ENCODE data around the gene STUM.

Gene STUM

GRCh38 chr1:226534098-226534497 is 14.5 kb upstream of the STUM start:
- no peak for DNase-seq

DNA sequence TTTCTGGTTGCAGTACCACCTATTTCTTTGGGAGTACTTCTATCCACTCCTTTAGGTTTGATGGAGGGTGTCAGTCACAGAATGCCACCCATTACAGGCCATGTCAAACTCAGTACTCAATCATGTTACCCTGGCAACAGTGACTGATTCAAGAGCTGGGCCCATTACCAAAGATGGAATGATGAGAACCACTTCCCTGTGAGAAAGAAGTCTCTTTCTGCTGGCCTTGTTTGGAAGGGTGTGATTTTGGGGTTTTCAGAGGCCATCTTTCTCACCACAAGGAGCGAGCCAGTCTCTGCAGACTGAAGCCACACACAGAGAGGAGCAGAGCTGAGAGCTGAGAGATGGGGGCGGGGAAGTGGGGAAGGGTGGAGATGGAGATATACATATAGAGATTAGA is 13.9 kb upstream of the STUM start:
- DNase-seq, result no peak

- DNase-seq, result no peak
These were observed 12.9 kb upstream of the STUM start for GRCh38 chr1:226535666-226536065.

- DNase-seq, result no peak
These were observed 7.3 kb upstream of the STUM start for GRCh38 chr1:226541231-226541630.

DNA sequence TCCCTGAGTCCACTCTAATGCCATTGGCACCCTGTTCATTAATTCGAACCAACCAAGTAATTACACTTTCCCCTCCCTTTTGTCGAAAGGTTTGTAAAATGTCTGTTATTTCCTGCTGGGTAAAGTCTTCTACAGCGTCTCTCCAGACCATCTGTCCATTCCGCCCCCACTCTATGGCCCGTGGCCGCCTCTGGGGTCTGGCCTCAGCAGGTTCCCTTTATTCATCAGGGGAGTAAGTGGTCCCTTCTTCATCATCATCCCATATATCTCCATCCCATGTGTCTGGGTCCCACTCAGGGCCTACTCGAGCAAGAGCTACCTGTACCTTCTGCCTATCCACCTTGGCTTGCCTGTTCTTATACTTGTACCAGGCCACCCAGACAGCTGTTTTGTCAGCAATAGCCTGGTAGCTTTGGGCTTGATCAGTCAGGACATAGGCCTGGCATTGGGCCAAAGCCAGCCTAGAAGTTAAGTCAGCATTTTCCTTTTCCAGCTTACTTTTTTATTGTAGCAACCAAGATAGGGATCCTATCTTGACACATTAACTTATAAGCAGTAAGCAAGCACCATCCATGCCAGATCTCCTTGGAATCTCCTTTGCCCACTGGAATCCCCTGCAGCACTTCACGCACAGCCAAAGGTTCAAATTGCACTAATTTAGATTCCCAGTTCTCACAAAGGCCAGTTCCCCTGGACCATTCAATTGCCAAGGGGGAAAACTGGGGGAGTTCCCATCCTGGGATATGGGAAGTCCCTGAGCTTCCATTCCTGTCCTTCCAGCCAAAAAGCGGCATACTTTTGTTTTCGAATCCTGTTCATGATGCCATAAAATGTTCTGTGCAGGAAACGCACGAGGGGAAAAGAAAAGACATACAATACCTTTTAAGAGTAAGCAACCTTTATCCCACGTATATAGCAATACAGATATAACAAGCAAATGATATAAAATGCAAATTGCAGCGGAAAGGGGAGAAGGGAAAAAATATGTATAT is 6.6 kb upstream of the STUM start:
- no peak for DNase-seq

GRCh38 chr1:226542623-226543103 is 5.9 kb upstream of the STUM start:
- no peak for DNase-seq

DNA sequence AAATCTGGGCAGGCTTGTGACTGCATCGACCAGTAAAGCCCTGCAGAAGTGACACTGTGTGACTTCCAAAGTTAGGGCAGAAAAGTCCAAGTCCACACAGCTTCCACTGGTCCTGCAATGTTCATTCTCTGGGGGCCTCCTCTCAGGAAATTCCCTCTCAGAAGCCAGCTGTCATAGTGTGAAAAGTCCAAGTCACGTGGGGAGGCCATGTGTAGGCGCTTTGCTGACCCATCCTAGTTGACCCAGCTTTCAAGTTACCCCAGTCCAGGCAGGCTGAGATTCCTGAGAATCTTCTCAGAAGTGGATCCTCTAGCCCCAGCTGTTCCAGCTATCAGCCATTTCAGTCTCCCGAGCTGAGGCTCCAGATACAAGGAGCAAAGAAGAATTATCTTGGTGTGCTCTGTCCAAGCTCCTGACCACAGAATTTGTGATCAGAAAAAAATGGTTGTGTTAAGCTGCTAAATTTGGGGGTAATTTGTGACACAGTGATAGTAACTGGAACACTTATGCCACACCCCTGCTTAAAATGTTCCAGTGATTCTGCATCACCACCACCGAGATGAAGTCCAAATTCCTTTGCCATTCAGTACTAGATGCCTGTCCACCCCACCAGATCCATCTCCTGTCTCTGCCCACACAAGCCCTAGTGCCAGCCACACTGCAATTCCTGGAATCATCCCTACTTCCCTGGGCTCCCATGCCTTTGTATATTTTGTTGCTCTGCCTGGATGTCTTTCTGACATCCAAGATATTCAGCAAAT is 2.5 kb upstream of the STUM start:
- no peak for DNase-seq

DNA sequence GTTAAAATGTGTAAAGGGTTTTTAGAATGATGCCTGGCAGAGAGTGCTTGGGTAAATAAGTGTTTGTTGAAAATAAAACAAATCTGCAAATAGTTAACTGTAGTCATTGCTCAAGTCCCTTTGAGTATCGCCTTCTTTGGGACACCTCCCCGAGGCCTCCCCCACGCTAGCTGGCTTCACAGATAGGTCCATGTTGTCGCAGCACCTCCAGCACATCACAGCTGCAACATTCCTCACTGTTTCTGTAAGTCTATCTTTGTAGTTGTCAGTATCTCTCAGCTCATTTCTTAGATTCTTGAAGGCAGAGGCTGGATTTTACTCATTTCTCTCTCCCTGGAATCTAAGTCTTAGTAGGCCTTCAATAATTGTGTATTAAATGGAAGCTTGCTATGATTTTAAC is 1.6 kb upstream of the STUM start:
- DNase-seq, result no peak

DNA sequence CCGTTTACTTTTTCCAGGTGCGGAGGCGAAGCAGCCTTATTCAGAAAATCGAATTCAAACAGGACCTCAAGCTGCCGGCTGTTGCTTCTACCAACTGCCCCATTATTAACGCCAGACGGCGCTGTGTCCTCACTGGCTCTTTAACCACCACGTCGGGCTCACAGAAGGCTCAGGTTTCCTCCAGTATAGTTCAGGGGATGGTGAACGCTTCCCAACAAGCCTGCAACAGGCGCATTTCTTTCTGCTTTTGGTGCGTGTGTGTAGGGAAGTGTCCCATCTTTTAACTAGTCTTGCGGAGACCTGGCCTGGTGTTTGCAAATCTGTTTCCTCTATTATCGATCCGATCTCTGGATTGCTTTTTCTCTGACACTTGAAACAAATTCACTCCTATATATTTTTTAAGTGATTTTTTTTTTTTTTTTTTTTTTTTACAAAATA is 791 bp upstream of the STUM start:
- DNase-seq, result peak; percentile 8

DNA sequence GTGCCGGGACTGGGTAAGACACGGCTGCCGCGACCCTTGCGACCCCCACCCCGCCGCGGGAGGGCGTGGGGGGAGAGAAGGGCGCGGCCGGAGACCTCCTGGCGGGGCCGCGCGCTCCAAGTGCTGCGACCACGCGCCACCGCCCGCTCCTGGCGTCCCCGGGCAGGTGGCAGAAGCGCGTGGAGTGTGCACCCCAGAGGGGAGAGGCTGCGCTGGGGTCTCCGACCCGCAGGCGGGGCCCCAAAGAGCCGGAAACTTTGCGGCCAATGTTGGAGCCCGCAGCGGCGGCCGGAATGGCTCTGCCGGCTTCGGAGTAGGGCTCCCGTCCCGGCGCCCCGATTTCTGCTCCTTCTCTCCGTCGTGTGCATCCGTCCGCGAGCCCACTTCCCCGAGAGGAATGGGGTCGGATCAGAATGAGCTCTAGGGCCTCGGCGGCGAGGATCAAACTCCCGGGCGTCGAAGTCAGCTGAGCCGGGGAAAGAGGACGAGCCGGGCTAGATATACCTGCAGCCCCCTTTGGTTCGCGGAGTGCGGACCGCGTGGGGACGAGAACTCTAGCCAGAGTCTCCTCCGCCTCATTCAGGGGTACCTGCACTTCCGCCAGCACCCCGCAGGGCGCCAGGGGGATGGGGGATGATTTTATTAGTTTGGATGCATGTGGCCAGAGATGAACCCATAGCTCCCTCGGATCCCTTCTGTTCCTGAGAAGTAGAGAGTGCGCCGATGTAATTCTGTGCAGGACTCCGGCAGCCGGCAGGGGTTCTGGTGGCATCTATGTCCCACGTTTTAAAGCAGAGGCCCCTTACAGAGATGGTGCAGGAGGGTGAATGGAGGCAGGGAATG is 751 bp downstream of the STUM start:
- DNase-seq, result no peak

DNA sequence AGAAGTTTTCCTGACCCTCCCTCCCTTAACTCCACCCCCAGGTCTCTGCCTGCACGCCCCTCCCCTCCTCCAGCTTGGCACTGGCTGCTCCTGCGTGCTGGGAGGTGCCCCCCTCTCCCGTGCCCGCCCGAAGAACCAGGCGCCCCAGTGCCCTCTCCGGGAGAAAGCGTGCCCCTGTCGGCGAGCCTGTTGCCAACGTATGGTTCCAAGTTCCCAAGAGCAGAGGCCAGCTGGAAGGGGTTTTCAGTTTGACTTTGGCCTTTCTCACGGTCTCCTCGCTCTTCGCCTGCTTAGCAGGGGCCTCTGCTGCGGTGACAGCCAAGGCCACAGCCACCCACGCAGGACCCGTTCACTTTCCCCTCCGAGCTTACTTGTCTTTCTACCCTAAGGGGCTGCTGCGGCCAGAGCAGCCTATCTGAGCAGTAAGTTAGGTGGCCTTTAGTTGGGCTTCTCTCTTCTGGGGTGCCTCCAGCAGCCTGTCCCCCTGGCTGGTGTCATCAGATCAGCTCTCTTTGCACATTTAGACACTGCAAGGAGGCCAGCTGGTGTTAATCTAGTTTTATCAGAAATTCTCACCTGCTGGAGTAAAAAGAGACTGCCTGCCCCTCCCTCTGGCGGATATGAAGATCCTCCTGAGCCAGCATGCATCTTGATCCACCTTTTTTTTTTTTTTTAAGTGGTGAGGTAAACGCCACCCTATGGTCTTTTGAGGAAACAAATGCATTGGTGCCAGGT is 1.5 kb downstream of the STUM start:
- no peak for DNase-seq

DNA sequence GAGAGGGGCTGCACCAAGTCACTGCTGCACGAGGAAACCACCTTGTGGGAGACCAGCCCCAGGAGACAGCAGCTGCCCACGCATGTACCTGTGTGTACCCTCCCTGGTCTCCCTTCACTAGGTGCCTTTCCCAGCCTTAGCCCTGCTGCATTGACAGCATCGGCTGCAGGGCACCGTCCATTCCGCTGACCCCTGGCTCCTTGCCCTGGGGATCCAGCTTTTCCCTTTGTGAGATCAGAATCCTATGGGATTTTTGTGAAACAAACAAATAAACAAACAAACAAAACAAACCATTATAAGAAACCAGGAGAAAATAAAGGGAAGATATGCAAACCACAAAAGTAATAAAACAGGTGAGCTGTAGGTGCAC is 2.1 kb downstream of the STUM start:
- no peak for DNase-seq

- no peak for DNase-seq
These were observed 2.7 kb downstream of the STUM start for GRCh38 chr1:226551299-226551698.

GRCh38 chr1:226552061-226552460 is 3.5 kb downstream of the STUM start:
- DNase-seq, result no peak

DNA sequence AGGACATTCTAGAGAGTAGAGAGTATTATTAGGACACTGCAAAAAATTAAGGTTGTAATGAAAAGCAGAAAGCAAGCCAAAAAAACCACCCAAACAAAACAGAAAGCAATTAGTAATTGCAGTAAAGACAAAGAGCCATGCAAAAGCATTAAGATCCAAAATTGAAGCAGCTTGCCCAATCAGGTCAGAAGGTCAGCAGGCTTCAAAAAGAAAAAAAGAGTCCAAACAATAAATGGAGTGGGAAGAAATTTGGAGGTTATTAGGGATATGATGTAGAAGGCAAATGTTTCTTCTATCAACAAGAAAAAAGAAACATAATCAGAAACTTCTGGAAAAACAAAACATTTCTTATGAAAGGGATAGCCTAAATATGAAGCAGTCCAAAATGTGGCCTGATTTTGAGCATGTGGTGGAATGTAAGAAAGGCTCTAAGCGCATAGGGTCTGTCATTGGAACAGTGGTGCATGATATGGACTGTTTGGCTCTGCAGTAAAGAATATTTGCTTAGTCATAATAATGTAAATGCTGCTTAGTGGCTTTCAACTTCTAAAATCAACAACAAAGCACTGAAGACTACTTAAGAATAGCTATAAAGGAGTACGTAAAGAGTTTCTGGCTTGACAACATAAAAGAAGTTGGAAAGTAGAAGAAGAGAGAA is 4.8 kb downstream of the STUM start:
- DNase-seq, result no peak

DNA sequence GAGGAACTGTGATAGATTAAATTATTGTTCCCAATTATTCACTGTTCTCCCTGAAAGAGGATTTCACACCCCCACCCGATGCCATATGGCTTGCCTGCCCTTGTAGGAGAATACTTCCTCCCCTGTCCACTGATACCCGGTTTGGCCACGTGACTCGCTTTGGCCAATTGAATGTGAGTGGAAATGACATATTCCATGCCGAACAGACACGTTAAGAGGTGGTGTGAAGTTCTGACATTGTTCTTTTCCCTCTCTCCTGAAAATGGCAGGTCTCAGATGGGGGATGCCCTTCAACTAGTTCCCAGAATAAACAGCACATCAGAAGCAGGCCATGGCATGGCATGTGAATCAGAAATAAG is 5.3 kb downstream of the STUM start:
- DNase-seq, result no peak

GRCh38 chr1:226555092-226555491 is 6.5 kb downstream of the STUM start:
- no peak for DNase-seq

DNA sequence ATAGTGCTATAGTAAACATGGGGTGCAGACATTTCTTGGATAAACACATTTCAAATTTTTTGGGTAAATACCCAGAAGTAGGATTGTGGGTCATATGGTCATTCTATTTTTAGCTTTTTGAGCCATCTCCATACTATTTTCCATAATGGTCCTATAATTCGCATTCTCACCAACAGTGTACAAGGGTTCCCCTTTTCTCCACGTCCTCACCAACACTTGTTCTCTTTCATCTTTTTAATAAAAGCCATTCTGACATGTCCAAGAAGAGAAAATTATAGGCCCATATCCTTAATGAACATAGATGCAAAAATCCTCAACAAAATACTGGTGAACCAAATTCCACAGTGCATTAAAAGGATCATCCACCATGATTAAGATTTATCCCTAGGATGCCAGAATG is 8.9 kb downstream of the STUM start:
- DNase-seq, result no peak

DNA sequence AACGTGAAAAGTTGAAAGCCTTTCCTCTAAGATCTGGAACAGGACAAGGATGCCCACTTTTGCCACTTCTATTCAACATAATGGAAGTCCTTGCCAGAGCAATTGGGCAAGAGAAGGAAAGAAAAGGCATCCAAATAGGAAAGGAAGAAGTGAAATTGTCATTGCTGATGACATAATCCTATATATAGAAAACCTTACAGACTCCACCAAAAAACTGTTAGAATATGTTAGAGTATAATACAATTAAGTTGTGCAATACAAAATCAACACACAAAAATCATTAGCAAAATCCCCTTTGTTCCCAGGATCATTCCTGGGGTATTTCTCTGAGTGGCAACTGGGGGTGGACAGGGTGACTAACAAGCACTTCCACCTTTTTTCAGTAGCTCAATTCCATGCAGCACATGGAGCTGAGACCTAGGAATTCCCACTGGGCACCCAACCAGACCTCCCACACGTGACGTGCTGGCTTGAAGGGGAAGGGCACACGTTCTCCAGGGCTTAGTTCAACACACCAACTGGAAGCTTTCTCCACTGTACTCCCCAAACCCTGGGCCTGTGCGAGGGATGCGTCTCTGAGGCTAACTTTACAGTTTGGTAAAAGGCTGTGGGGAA is 9.6 kb downstream of the STUM start:
- DNase-seq, result no peak

GRCh38 chr1:226560243-226560642 is 11.7 kb downstream of the STUM start:
- no peak for DNase-seq

DNA sequence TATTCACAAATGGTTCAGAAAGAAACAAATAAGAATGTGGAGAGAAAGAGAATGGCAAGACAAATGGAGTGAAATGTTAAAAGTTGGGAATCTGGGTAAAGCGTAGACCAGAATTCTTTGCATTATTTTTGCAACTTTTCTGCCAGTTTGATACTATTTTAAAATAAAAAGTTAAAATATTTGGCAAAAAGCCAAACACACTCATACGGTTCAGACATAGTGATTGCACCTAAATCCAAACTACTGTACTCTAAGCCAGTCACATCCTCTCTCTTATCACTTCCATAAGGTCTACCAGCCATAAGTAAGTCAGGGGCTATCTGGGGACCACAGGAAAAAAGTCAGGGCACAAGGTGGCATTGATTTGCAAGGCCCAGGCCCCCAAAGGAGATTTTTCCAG is 14.4 kb downstream of the STUM start:
- no peak for DNase-seq

All from T1000 (cell line).